NOMO-1 (cell line): ENCODE results near the gene NDUFA7.
A peak's percentile ranks its signal among the peaks of the same experiment; 100 is the strongest.
"Not testable (repeated sequence)": the region's sequence is repeated elsewhere in the genome, so short reads cannot be mapped to it uniquely, and the experiment has no call there.

Experiments used
- DNase-seq, 2 experiments: peaks; one replicate each; lab custom pipeline; 2025; ENCODE audit not compliant: unreplicated experiment in 2 of 2; lab: John Stamatoyannopoulos, UW

Gene NDUFA7

GRCh38 chr19:8320564-8321066 is 560 bp downstream of the NDUFA7 start:
- DNase-seq: peak in 1 of 2 experiments; percentile 11

- DNase-seq: no peak
Measured at GRCh38 chr19:8319807-8320520, 1.2 kb downstream of the NDUFA7 start.

GRCh38 chr19:8318835-8319234 is 2.3 kb downstream of the NDUFA7 start:
- DNase-seq: not testable (repeated sequence)

- no peak for DNase-seq
Measured at GRCh38 chr19:8316351-8317125, 4.6 kb downstream of the NDUFA7 start.

GRCh38 chr19:8314981-8315640 is 6.1 kb downstream of the NDUFA7 start:
- DNase-seq: not testable (repeated sequence)

- no peak for DNase-seq
Measured at GRCh38 chr19:8311461-8312260, 9.5 kb downstream of the NDUFA7 start.

GRCh38 chr19:8310342-8311055 is 10.7 kb downstream of the NDUFA7 start:
- no peak for DNase-seq

- DNase-seq: no peak
Measured at GRCh38 chr19:8308891-8309291, 12.3 kb downstream of the NDUFA7 start.

- peak; percentile 82 to 85 for DNase-seq
Measured at GRCh38 chr19:8307965-8308866, 13.0 kb downstream of the NDUFA7 start, which contains the start of gene CD320. Gene CD320, minus strand, starts transcription at chr19:8308358. Its CDS starts 68 bp downstream, at chr19:8308290.

- no peak for DNase-seq
Measured at GRCh38 chr19:8307400-8307964, 13.7 kb downstream of the NDUFA7 start.

- DNase-seq: no peak
Measured at GRCh38 chr19:8306235-8307054, 14.7 kb downstream of the NDUFA7 start.

- no peak for DNase-seq
Measured at GRCh38 chr19:8305798-8306197, 15.4 kb downstream of the NDUFA7 start.

- no peak for DNase-seq
Measured at GRCh38 chr19:8304841-8305621, 16.1 kb downstream of the NDUFA7 start.

- DNase-seq: no peak
Measured at GRCh38 chr19:8302734-8303133, 18.4 kb downstream of the NDUFA7 start.

- no peak for DNase-seq
Measured at GRCh38 chr19:8302357-8302691, 18.9 kb downstream of the NDUFA7 start.

GRCh38 chr19:8291337-8291736 is 29.8 kb downstream of the NDUFA7 start:
- not testable (repeated sequence) for DNase-seq

- DNase-seq: not testable (repeated sequence)
Measured at GRCh38 chr19:8276508-8276907, 44.7 kb downstream of the NDUFA7 start.
